IPS-11a (cell line): ENCODE data around the gene TACC3.

Experiments used
- H3K4me3 ChIP-seq: one replicate; pipeline ENCODE4 v1.5.1; 2013; ENCODE audit warnings: low read depth, low read length, control low read depth

Gene TACC3

GRCh38 chr4:1771555-1772305 is 50.4 kb downstream of the TACC3 start:
- no peak overlapping the region for H3K4me3 ChIP-seq

DNA sequence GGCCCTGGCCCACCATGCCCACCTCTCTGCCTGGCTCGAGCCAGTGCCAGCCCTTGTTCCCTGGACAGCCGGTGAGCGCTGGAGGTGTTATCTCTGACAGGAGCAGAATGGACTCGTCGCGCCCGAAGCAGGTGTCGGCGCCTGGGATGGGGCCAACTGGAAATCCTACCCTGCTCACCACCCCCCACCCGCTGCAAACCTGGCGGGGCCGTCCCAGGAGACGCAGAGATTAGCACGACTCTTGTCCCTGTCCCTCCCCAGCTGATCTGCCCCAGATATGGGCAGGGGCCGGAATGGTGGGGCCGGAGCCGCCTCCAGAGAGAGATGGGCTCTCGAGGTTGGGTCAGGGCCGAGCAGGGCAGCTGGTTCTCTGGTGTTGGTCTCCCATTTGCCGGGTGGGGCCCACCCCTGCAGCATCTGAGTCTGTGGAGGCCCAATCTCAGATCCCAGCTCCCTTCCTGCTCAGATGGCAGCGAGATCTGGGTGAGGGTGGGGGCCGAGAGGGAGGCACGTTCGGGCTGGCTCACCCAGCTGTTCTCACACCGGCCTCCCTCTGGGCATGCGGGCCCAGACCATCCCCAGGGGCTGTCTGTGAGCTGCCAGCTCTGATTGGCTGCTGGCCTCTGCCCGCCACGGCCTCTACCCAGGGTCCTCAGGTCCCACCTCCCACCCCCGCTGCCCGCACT is 51.7 kb downstream of the TACC3 start:
- no peak overlapping the region for H3K4me3 ChIP-seq

DNA sequence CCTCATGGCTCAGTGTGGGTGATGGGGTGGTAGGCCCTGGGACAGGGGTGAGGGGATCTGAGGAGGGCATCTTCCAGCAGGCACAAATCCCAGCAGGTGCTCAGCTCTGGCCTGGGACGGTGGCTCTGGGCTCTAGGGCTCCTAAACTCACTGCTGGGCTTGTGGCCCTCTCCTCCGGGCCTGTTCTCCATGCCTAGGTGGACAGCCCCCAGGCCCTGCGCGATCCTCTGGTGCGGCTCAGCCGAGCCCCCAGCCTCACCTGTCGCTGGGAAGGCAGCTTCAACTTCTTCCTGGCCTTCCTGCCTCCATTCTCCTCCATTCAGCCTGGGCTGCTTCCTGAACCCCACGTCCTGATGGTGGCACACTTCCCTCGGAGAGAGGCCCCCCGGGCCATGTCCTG is 52.4 kb downstream of the TACC3 start:
- no peak overlapping the region for H3K4me3 ChIP-seq

- H3K4me3 ChIP-seq: no peak overlapping the region
These were observed 54.6 kb downstream of the TACC3 start for GRCh38 chr4:1775731-1776500.

DNA sequence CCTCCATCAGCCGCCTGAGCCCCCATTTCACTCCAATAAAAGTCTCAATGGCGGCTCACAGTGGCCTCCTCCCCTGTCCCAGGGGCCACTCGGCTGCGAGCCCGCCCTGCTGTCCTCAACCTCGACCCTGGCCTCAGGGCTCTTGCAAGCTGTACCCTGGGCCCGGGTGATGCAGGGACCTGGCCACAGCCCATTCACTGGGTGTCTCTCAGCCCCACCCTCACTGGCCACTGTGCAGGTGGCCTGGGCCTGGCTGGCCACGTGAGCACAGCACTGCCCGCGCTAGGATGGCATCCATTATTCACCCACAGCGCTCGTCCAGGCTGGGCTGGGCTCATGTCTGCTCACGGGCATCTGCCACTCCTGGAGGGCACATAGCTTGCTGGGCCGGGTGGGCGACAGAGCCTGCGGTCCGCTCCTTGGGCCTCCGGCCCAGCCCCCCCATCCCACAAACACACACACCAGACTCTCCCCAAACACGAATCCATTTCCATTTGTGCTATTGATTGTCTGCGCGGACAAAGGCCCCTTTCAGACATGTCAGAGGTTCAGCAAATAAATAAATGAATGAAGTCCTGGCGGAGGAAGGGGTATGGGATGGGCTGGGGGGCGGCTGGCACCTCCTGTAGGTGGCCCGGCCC is 55.3 kb downstream of the TACC3 start:
- H3K4me3 ChIP-seq: no peak overlapping the region

DNA sequence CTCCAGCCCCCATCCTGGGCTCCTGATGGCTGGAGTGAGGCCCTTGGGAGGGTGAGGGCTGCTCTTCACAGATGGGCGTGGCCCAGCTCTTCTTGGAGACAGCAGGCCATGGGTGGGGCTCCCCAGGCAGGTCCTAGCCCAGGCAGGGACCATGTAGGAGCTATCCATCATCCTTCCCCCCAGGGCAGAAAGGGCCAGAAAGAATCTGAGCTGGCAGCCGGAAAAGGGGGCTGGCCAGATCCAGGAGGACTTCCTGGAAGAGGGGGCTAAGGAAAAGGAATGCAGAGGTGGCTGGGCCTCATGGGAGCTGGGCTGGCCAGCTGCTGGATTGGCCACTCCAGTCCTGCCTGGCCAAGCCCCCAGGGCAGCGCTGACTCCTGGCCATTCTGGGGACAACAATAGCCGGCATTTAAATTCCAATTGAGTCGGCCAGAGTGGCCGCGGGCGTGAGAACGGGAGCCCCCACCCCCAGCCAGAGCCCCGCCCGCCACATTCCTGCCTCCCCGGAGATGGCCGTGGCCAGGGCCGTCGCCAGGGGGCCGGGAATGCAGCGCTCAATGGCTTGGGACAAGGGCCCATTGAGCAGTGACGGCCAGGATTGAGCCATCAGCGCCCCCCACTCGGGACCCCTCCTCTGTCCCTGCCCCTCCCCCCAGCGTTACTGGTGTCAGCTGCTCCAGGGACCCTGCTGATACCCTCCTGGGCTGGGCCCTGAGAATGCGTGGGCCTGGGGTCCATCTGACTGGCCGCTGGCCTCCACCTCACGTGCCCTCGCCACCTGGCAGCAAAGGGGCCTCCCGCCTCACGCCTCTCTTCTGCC is 56.7 kb downstream of the TACC3 start:
- no peak overlapping the region for H3K4me3 ChIP-seq

DNA sequence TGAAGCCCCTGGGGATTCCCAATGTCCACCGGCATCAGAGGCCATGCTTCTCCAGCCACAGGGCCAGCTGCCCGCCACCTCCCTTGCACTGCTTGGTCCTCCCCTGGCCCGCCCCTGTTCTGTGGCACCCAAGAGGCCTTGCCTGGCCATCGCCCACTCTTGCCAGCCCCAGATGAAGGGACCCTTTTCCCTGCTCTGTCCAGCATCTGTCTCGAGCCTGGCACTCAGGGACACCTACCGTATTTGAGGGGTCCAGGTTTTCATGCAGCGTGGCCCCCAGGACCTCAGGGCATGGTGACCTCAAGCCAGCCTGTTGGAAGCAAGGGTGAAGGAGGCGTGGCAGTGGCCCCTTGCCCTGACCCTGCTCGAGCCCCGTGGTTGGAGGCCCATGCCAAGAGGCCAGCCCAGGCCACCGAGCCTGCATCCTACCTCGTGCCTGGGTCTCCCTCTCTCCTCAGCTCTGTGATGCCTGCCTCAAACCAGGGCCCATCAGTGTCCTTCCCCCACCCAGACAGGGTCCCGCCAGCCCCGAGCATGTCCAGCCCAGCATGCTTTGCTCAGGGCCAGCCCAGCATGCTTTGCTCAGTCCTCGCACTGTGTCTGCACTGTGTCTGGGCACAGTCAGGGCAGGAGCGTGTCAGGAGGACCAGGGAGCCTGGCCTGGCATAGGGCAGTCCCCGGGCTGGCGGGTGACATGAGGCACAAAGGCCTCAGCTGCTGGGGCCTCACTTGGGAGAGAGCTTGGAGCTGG is 57.5 kb downstream of the TACC3 start:
- H3K4me3 ChIP-seq: no peak overlapping the region

- H3K4me3 ChIP-seq: no peak overlapping the region
These were observed 58.5 kb downstream of the TACC3 start for GRCh38 chr4:1779588-1780382.

DNA sequence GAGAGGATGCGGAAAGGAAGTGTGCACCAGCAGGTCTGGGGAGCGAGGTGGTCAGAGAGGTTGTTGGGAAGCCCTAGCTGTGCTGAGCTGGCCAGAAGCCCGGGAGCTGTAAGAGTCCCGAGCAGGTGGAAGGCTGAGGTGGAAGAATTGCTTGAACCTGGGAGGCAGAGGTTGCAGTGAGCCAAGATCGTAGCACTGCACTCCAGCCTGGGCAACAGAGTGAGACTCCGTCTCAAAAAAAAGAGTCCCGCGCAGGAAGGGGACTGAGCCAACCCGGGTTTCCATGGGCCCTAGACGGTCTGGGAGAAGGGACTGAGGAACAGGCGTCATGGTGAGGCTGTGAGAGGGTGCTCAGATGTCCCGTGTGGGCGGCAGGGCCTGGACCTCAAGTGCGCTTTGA is 59.1 kb downstream of the TACC3 start:
- H3K4me3 ChIP-seq: no peak overlapping the region

GRCh38 chr4:1783015-1783414 is 61.7 kb downstream of the TACC3 start:
- no peak overlapping the region for H3K4me3 ChIP-seq

- H3K4me3 ChIP-seq: no peak overlapping the region
These were observed 62.6 kb downstream of the TACC3 start for GRCh38 chr4:1783970-1784369.

- H3K4me3 ChIP-seq: no peak overlapping the region
These were observed 63.1 kb downstream of the TACC3 start for GRCh38 chr4:1784395-1784788.

GRCh38 chr4:1784789-1785591 is 63.7 kb downstream of the TACC3 start:
- no peak overlapping the region for H3K4me3 ChIP-seq

DNA sequence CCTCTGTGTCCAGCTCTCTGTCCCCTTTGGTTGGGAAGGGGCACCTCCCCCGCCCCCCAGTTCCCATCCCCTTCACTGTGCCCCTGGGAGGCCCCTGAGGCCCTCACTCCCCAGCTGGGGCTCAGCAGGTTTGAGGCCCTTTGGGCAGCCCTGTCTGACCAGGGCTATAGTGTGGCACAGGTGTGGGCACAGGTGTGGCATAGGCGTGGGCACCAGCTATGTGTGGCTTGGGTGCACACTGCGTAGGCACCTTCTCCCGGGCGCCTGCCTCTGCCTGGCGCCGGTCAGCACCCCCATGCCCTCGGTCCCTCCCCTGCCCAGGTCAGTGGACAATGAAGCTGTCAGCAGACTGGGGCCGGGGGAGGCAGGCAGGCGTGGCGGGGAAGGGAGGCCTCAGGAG is 64.3 kb downstream of the TACC3 start:
- no peak overlapping the region for H3K4me3 ChIP-seq

- no peak overlapping the region for H3K4me3 ChIP-seq
These were observed 65.4 kb downstream of the TACC3 start for GRCh38 chr4:1786544-1787362.

GRCh38 chr4:1787411-1788077 is 66.2 kb downstream of the TACC3 start:
- no peak overlapping the region for H3K4me3 ChIP-seq
